Endothelial cell of umbilical vein (primary cell): Measurements from ENCODE around the gene LY9. TPM values are rescaled to one million over a fixed set of nuclear protein-coding genes. Genes with fewer than 3 reads are reported as not detected.

Source experiments
- BruUV-seq: library from RNA; stranded (reverse); fragments of 400-500 nt; replicated peaks from 2 replicates; lab custom pipeline; 2021; lab: Mats Ljungman, UMichigan
- CTCF ChIA-PET: fragments of 300-600, 350-600 bp; sonication (Branson Sonifier 250); formaldehyde crosslinking; loops from one replicate; lab custom pipeline; 2021; ENCODE audit warnings: antibody characterized with exemption, inconsistent platforms; lab: Charles Lee
- POLR2A ChIA-PET: fragments of 300-600, 350-600 bp; sonication (Branson Sonifier 250); formaldehyde crosslinking; loops from one replicate; lab custom pipeline; 2021; ENCODE audit warnings: antibody characterized with exemption, inconsistent platforms; lab: Charles Lee
- DNase-seq: peaks from one replicate; pipeline ENCODE4 v3.0.0-alpha.2; 2011; ENCODE audit warnings: low read depth, low spot score
- FAIRE-seq: peaks from 2 replicates; lab custom pipeline; 2011; peaks lifted over from hg19 to GRCh38; lab: Jason Lieb, UNC
- H2AFZ ChIP-seq: 2 replicates; pipeline ENCODE4 v1.6.0; 2012; ENCODE audit warnings: low read depth, low read length, control low read depth, inconsistent platforms
- H3K27ac ChIP-seq: 2 replicates; pipeline ENCODE4 v1.5.1; 2011; ENCODE audit warnings: low read depth, mild to moderate bottlenecking, control low read depth, low read length, moderate library complexity; ENCODE audit not compliant: insufficient read depth
- H3K27me3 ChIP-seq, 2 experiments: 2 replicates each; pipeline versions ENCODE4 v1.6.0 to v1.6.1; 2011; ENCODE audit warnings: low read length in 2 of 2, mixed read lengths in 1 of 2; ENCODE audit not compliant: control insufficient read depth in 2 of 2, insufficient read depth in 2 of 2
- H3K36me3 ChIP-seq, 2 experiments: 2 replicates in 1 of 2; 3 replicates in 1 of 2; pipeline ENCODE4 v1.5.1; 2011; ENCODE audit warnings: low read length in 2 of 2, mild to moderate bottlenecking in 1 of 2, moderate library complexity in 1 of 2; ENCODE audit not compliant: control insufficient read depth in 2 of 2, insufficient read depth in 2 of 2; ENCODE audit errors: extremely low read depth in 1 of 2
- H3K4me1 ChIP-seq: 3 replicates; pipeline ENCODE4 v1.5.1; 2011; ENCODE audit warnings: mild to moderate bottlenecking, low read length; ENCODE audit not compliant: control insufficient read depth, insufficient read depth; ENCODE audit errors: extremely low read depth
- H3K4me2 ChIP-seq: 2 replicates; pipeline ENCODE4 v1.6.1; 2011; ENCODE audit warnings: low read length, control low read depth, mixed read lengths; ENCODE audit not compliant: insufficient read depth
- H3K4me3 ChIP-seq, 3 experiments: fragments of 200-600 bp in 1 of 3; sonication (generic), shearing (Covaris generic) in 1 of 3; replicated peaks in 1 of 3; 2 replicates each; pipeline ENCODE4 v1.5.1; 2011 to 2016; ENCODE audit warnings: control low read depth in 3 of 3, low read length in 3 of 3, mild to moderate bottlenecking in 2 of 3, inconsistent platforms in 1 of 3, low read depth in 1 of 3, moderate library complexity in 1 of 3; ENCODE audit not compliant: insufficient read depth in 1 of 3
- H3K79me2 ChIP-seq: 2 replicates; pipeline ENCODE4 v1.6.0; 2012; ENCODE audit warnings: low read length, inconsistent platforms; ENCODE audit not compliant: control insufficient read depth, insufficient read depth
- H3K9ac ChIP-seq: replicated peaks from 2 replicates; pipeline ENCODE3; 2011; ENCODE audit warnings: low read length, control low read depth; ENCODE audit not compliant: insufficient read depth; ENCODE audit errors: extremely low read depth
- H3K9me1 ChIP-seq: replicated peaks from 3 replicates; pipeline ENCODE4 v1.6.0; 2011; ENCODE audit warnings: mild to moderate bottlenecking, low read length; ENCODE audit not compliant: control insufficient read depth, insufficient read depth; ENCODE audit errors: extremely low read depth
- H3K9me3 ChIP-seq: replicated peaks from 2 replicates; pipeline ENCODE4 v1.5.1; 2012; ENCODE audit warnings: low read length, inconsistent platforms; ENCODE audit not compliant: control insufficient read depth, insufficient read depth
- H4K20me1 ChIP-seq: replicated peaks from 2 replicates; pipeline ENCODE3; 2011; ENCODE audit warnings: mild to moderate bottlenecking, low read length; ENCODE audit not compliant: control insufficient read depth, insufficient read depth; ENCODE audit errors: extremely low read depth
- EZH2 ChIP-seq: IDR thresholded peaks from 2 replicates; pipeline ENCODE4 v1.6.1; 2012; ENCODE audit warnings: borderline replicate concordance, low read depth, mild to moderate bottlenecking, moderate library complexity, low read length, inconsistent platforms; ENCODE audit not compliant: severe bottlenecking
- FOS ChIP-seq: IDR thresholded peaks from 2 replicates; pipeline ENCODE4 v1.6.1; 2011; ENCODE audit warnings: mild to moderate bottlenecking, low read length, moderate library complexity, borderline replicate concordance; ENCODE audit not compliant: insufficient read depth
- GATA2 ChIP-seq: IDR thresholded peaks from 2 replicates; pipeline ENCODE4 v1.7.0; 2011; ENCODE audit warnings: low read depth, mild to moderate bottlenecking, moderate library complexity, mixed read lengths, low read length; ENCODE audit not compliant: insufficient read length, insufficient read depth
- JUN ChIP-seq: IDR thresholded peaks from 2 replicates; pipeline ENCODE4 v1.6.1; 2011; ENCODE audit warnings: borderline replicate concordance, low read depth; ENCODE audit not compliant: insufficient read length, insufficient read depth
- MYC ChIP-seq: IDR thresholded peaks from one replicate; pipeline ENCODE4 v1.6.1; 2011; ENCODE audit warnings: mild to moderate bottlenecking, low read depth, low read length
- POLR2A ChIP-seq: IDR thresholded peaks from 2 replicates; pipeline ENCODE4 v1.6.1; 2012; ENCODE audit warnings: low read depth, mild to moderate bottlenecking, control low read depth, low read length
- POLR2AphosphoS5 ChIP-seq: IDR thresholded peaks from 2 replicates; pipeline ENCODE4 v1.6.1; 2012; ENCODE audit warnings: low read depth, mild to moderate bottlenecking, control low read depth, low read length, moderate library complexity; ENCODE audit not compliant: insufficient read depth
- dilution Hi-C: fragments of 300-500 bp; cut with MboI; formaldehyde crosslinking; loops from one replicate; pipeline ENCODE4 v1.15.0; 2019; ENCODE audit warnings: low sequenced_read_pairs; ENCODE audit not compliant: extremely low pct_ligation_motif_present
- intact Hi-C: fragments of 100-400 bp; cut with micrococcal nuclease; formaldehyde crosslinking; loops from one replicate; pipeline ENCODE4 v1.10.0; 2022
- polyA plus RNA-seq, 4 experiments: library from polyadenylated mRNA; depleted of rRNA in 3 of 4; stranded (reverse) in 3 of 4; unstranded in 1 of 4; fragments of >200 nt; gene quantifications; 2 replicates each; pipeline versions ENCODE4 v1.2.1 to v1.2.3, GENCODE V29; 2011 to 2012; ENCODE audit warnings: missing spikeins in 1 of 4
- total RNA-seq: library from RNA; stranded (reverse); gene quantifications from 2 replicates; pipeline ENCODE4 v1.2.3, GENCODE V29; 2021
- TF ChIP-seq, protein P1 (sequence below), 2 donors: IDR thresholded peaks; 1 replicate in 1 of 2; 2 replicates in 1 of 2; pipeline ENCODE4 v1.5.1; 2011; ENCODE audit warnings: low read length in 2 of 2, mild to moderate bottlenecking in 2 of 2, moderate library complexity in 2 of 2, control low read depth in 1 of 2, inconsistent platforms in 1 of 2, low read depth in 1 of 2; ENCODE audit not compliant: insufficient read depth in 1 of 2; ENCODE audit errors: extremely low read depth in 1 of 2
- TF ChIP-seq, protein P2 (sequence below): IDR thresholded peaks from 2 replicates; pipeline ENCODE4 v1.6.1; 2011; ENCODE audit not compliant: insufficient read depth, insufficient read length

Gene LY9
- total and polyA plus RNA-seq, 2 donors (not counting 3 experiments of a cell fraction or from before 2014, with no cell fraction given) = not detected

DNA sequence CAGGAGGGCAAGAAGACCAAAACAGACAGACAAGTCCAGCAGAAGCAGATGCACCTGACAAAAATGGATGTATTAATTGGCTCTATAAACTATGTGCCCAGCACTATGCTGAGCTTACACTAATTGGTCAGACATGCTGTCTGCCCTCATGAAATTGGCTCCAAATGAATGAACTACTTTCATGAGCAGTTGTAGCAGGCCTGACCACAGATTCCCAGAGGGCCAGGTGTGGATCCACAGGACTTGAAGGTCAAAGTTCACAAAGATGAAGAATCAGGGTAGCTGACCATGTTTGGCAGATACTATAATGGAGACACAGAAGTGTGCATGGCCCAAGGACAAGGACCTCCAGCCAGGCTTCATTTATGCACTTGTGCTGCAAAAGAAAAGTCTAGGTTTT lies 42.4 kb upstream of the LY9 start:
- FAIRE-seq = no peak
- H3K27me3 ChIP-seq = peaks cover 2 to 7% of the 10 kb centered on the region in 2 experiments
- intact Hi-C loops = no loop called here

DNA sequence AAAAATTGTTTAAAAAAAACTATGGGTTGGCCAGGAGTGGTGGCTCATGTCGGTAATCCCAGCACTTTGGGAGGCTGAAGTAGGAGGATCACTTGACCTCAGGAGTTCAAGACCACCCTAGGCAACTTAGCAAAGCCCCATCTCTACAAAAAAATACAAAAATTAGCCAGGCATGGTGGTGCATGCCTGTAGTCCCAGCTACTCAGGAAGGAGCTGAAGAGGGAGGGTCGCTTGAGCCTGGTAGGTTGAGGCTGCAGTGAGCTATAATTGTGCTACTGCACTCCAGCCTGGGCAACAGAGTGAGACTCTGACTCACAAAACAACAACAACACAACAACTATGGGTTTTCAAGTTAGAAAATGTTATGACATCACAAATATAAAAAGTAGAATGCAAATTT lies 40.5 kb upstream of the LY9 start:
- H3K36me3 ChIP-seq = no peaks in the 10 kb centered on the region
- dilution Hi-C loops = no loop called here
- no peaks in the 10 kb centered on the region for H3K9me3 ChIP-seq
- H3K9me1 ChIP-seq = no peaks in the 10 kb centered on the region
- POLR2A ChIA-PET = no interaction called here
- no peaks in the 10 kb centered on the region for H3K4me1 ChIP-seq
- TF ChIP-seq, protein P1, sequence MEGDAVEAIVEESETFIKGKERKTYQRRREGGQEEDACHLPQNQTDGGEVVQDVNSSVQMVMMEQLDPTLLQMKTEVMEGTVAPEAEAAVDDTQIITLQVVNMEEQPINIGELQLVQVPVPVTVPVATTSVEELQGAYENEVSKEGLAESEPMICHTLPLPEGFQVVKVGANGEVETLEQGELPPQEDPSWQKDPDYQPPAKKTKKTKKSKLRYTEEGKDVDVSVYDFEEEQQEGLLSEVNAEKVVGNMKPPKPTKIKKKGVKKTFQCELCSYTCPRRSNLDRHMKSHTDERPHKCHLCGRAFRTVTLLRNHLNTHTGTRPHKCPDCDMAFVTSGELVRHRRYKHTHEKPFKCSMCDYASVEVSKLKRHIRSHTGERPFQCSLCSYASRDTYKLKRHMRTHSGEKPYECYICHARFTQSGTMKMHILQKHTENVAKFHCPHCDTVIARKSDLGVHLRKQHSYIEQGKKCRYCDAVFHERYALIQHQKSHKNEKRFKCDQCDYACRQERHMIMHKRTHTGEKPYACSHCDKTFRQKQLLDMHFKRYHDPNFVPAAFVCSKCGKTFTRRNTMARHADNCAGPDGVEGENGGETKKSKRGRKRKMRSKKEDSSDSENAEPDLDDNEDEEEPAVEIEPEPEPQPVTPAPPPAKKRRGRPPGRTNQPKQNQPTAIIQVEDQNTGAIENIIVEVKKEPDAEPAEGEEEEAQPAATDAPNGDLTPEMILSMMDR (IDR thresholded peaks at IDR 0.05; ENCODE audit: extremely low read depth in 1 of 2, insufficient read depth in 1 of 2, low read depth in 1 of 2, low read length in 2 of 2) = no peak
- TF ChIP-seq MYC (no peak), POLR2A (no peak), FOS (no peak), JUN (no peak), EZH2 (no peak), GATA2 (no peak), POLR2AphosphoS5 (no peak)
- TF ChIP-seq, protein P2, sequence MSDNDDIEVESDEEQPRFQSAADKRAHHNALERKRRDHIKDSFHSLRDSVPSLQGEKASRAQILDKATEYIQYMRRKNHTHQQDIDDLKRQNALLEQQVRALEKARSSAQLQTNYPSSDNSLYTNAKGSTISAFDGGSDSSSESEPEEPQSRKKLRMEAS = no peak
- no peaks in the 10 kb centered on the region for H4K20me1 ChIP-seq
- CTCF ChIA-PET = interaction anchor here (1.2 to 1.9 kb wide), 2 partner anchors 22 to 26 kb away, joined by 3 to 5 read pairs; no protein-coding TSS in a partner anchor
- no peak overlapping the region for H2AFZ ChIP-seq
- intact Hi-C loops = no loop called here
- peaks cover 2 to 7% of the 10 kb centered on the region in 2 experiments for H3K27me3 ChIP-seq
- no peaks in the 10 kb centered on the region for H3K79me2 ChIP-seq
- no peak overlapping the region for H3K4me2 ChIP-seq
- H3K9ac ChIP-seq = no peak overlapping the region
- no peak overlapping the region for H3K4me3 ChIP-seq
- no peak for FAIRE-seq
- no TSS peak for BruUV-seq
- H3K27ac ChIP-seq = no peak overlapping the region
- no peak for DNase-seq

More for the DNA sequence above, 42.4 kb upstream of the LY9 start:
- dilution Hi-C loops = no loop called here
- Histone ChIP-seq H2AFZ (no peak overlapping the region), H3K9me3 (no peaks in the 10 kb centered on the region), H3K9me1 (no peaks in the 10 kb centered on the region), H3K36me3 (no peaks in the 10 kb centered on the region), H3K4me2 (no peak overlapping the region), H3K79me2 (no peaks in the 10 kb centered on the region), H3K4me1 (no peaks in the 10 kb centered on the region), H3K4me3 (no peak overlapping the region), H3K27ac (no peak overlapping the region), H3K9ac (no peak overlapping the region), H4K20me1 (no peaks in the 10 kb centered on the region)
- ChIA-PET POLR2A (no interaction called here), CTCF (no interaction called here)
- DNase-seq = no peak
- no TSS peak for BruUV-seq
- no peak for TF ChIP-seq EZH2
